Stomach (tissue), 9 donors: ENCODE measurements around the gene CAPN15. TPM values are rescaled to one million over a fixed set of nuclear protein-coding genes. Genes with fewer than 3 reads are reported as not detected.

Experiments used
- DNase-seq, 2 donors: peaks; one replicate each; pipeline versions ENCODE4 v3.0.0 to v3.0.0-alpha.2; 2013 to 2019
- H3K27ac ChIP-seq, 5 donors: fragments of 200-600 bp in 4 of 5; sonication (generic) in 4 of 5; one replicate each; pipeline ENCODE4 v1.5.1; 2013 to 2019; ENCODE audit warnings: mild to moderate bottlenecking in 1 of 5, moderate library complexity in 1 of 5
- H3K27me3 ChIP-seq, 3 donors: fragments of 200-600 bp; sonication (generic); one replicate each; pipeline ENCODE4 v1.5.1; 2017 to 2019; ENCODE audit warnings: mixed run types in 1 of 3
- H3K36me3 ChIP-seq, 4 donors: fragments of 200-600 bp; sonication (generic); 1 replicate in 3 of 4; 2 replicates in 1 of 4; pipeline ENCODE4 v1.5.1; 2016 to 2019
- H3K4me1 ChIP-seq, 4 donors: fragments of 200-600 bp; sonication (generic); one replicate each; pipeline ENCODE4 v1.5.1; 2016 to 2019
- H3K4me3 ChIP-seq, 4 donors: fragments of 200-600 bp; sonication (generic) in 3 of 4; one replicate each; pipeline ENCODE4 v1.5.1; 2016 to 2019; ENCODE audit warnings: mild to moderate bottlenecking in 1 of 4
- H3K9me3 ChIP-seq, 4 donors: fragments of 200-600 bp; sonication (generic); one replicate each; pipeline ENCODE4 v1.5.1; 2016 to 2019
- EP300 ChIP-seq: sonication (generic); formaldehyde crosslinking; IDR thresholded peaks from one replicate; pipeline ENCODE4 v1.6.1; 2017; ENCODE audit warnings: antibody characterized with exemption
- POLR2A ChIP-seq, 4 donors: fragments of 450-650 bp; IDR thresholded peaks; one replicate each; pipeline ENCODE4 v1.6.1; 2016; ENCODE audit warnings: antibody characterized with exemption in 4 of 4, control low read depth in 2 of 4, mild to moderate bottlenecking in 1 of 4, moderate library complexity in 1 of 4
- POLR2AphosphoS5 ChIP-seq, 3 donors: sonication (generic); formaldehyde crosslinking; IDR thresholded peaks; one replicate each; pipeline ENCODE4 v1.6.1; 2016; ENCODE audit warnings: antibody characterized with exemption in 3 of 3
- WGBS, 5 donors: extraction: QIAGEN DNeasy Blood & Tissue Kit in 3 of 5; methylation state at CpG; one replicate each; pipeline versions ENCODE4 v1.1.5 to v1.1.7; 2013 to 2018; 5-methylcytosine and 5-hydroxymethylcytosine counted together
- intact Hi-C: fragments of 100-400 bp; cut with DNase I; formaldehyde crosslinking; loops from one replicate; pipeline ENCODE4 v1.15.1; 2023; ENCODE audit warnings: low total_unique reads
- polyA plus RNA-seq, 3 donors: library from polyadenylated mRNA; stranded (reverse); fragments of 200-250 nt; gene quantifications; one replicate each; pipeline ENCODE4 v1.2.3, GENCODE V29; 2013
- total RNA-seq, 5 donors: library from RNA; depleted of rRNA; stranded (reverse); fragments of >200 nt; gene quantifications; one replicate each; pipeline versions ENCODE4 v1.1.0 to v1.2.3, GENCODE V29; 2014 to 2016
- TF ChIP-seq, protein P1 (sequence below), 7 experiments: fragments of 450-650 bp in 4 of 7; fragments of 200-600 bp in 3 of 7; sonication (generic) in 3 of 7; IDR thresholded peaks; one replicate each; pipeline ENCODE4 v1.5.1; 2016 to 2019; ENCODE audit warnings: antibody characterized with exemption in 7 of 7, control low read depth in 2 of 7, mild to moderate bottlenecking in 1 of 7
- donor health status: healthy with polysubstance abuse.
- donor health status: Bipolar disorder and iron deficiency.
- donor health status: healthy.

The CAPN15 gene
- total and polyA plus RNA-seq, 8 donors = 25.2 to 235 (median 35.0) TPM

DNA sequence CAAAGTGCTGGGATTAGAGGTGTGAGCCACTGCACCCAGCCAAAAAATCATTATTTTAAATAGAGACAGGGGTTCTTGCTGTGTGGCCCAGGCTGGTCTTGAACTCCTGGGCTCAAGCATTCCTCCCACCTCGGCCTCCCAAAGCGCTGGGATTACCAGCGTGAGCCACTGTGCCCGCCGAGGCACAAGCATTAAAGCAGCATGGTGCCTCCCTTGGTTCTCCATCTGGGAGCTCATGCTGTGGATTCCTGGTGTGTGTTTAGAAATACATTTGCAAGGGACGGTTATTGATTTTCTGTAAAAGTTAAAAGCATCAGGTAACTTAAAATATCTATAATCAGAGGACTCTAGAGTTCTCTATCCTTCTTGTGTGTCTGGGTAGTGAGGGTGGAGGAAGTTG is 14.7 kb upstream of the CAPN15 start:
- Histone ChIP-seq H3K4me1 (no peaks in the 10 kb centered on the region), H3K27me3 (no peaks in the 10 kb centered on the region), H3K27ac (no peak overlapping the region), H3K9me3 (no peaks in the 10 kb centered on the region), H3K36me3 (peaks cover 4 to 65% (median 49%) of the 10 kb centered on the region in 4 donors), H3K4me3 (no peak overlapping the region)
- WGBS, 5 donors = 89 to 97% (median 94%) methylated on average over 1 to 6 of the region's 6 CpGs
- no peak for DNase-seq
- no peak for TF ChIP-seq POLR2AphosphoS5 (IDR thresholded peaks at IDR 0.05)
- TF ChIP-seq POLR2A (IDR thresholded peaks at IDR 0.05) = no peak
- TF ChIP-seq, protein P1, sequence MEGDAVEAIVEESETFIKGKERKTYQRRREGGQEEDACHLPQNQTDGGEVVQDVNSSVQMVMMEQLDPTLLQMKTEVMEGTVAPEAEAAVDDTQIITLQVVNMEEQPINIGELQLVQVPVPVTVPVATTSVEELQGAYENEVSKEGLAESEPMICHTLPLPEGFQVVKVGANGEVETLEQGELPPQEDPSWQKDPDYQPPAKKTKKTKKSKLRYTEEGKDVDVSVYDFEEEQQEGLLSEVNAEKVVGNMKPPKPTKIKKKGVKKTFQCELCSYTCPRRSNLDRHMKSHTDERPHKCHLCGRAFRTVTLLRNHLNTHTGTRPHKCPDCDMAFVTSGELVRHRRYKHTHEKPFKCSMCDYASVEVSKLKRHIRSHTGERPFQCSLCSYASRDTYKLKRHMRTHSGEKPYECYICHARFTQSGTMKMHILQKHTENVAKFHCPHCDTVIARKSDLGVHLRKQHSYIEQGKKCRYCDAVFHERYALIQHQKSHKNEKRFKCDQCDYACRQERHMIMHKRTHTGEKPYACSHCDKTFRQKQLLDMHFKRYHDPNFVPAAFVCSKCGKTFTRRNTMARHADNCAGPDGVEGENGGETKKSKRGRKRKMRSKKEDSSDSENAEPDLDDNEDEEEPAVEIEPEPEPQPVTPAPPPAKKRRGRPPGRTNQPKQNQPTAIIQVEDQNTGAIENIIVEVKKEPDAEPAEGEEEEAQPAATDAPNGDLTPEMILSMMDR (IDR thresholded peaks at IDR 0.05) = no peak
- TF ChIP-seq EP300 = no peak
- intact Hi-C loops = no loop called here

- H3K27ac ChIP-seq = no peak overlapping the region
- no peak for DNase-seq
- peaks cover 7 to 68% (median 50%) of the 10 kb centered on the region in 4 donors for H3K36me3 ChIP-seq
- no peaks in the 10 kb centered on the region for H3K27me3 ChIP-seq
- no peaks in the 10 kb centered on the region for H3K4me1 ChIP-seq
- no peak overlapping the region for H3K4me3 ChIP-seq
- WGBS, 5 donors = 85 to 96% (median 90%) methylated on average over 8 to 10 of the region's 10 CpGs
- intact Hi-C loops = no loop called here
- no peaks in the 10 kb centered on the region for H3K9me3 ChIP-seq
- TF ChIP-seq, protein P1 (IDR thresholded peaks at IDR 0.05) = no peak
- TF ChIP-seq EP300 = no peak
- no peak for TF ChIP-seq POLR2A (IDR thresholded peaks at IDR 0.05)
- TF ChIP-seq POLR2AphosphoS5 (IDR thresholded peaks at IDR 0.05) = no peak
Observed at GRCh38 chr16:513950-514349, 13.6 kb upstream of the CAPN15 start.

DNA sequence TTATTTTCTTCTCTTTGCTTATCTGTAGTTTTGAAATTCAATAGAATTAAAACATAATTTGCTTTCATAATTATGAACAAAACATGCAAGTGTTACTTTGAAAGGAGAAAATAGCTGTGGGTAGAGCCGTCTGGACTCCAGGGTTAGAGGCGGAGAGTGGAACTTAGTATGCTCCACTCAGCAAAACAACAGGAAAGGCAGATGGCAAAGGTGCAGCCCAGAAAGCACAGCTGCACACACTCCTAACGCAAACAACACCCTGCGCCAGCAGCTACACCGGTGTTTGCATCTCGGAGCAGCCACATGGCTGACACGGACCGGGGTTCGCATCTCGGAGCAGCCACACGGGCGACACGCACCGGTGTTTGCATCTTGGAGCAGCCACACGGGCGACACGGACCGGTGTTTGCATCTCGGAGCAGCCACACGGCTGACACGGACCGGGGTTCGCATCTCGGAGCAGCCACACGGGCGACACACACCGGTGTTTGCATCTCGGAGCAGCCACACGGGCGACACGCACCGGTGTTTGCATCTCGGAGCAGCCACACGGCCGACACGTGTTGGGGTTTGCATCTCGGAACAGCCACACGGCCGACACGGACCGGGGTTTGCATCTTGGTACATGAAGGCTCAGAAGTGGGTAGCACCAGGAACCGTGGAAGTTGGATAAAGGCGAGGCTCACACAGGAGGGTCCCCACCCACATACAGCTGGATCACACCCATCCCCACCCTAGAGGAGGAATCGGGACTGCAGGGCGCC is 12.2 kb upstream of the CAPN15 start:
- no peak for DNase-seq
- H3K36me3 ChIP-seq = peaks cover 19 to 71% (median 57%) of the 10 kb centered on the region in 4 donors
- no peaks in the 10 kb centered on the region for H3K9me3 ChIP-seq
- no peak overlapping the region for H3K27ac ChIP-seq
- H3K27me3 ChIP-seq = no peaks in the 10 kb centered on the region
- intact Hi-C loops = no loop called here
- WGBS, 5 donors = 89 to 93% (median 91%) methylated on average over 29 to 45 of the region's 45 CpGs
- TF ChIP-seq, protein P1 (IDR thresholded peaks at IDR 0.05) = no peak
- no peak for TF ChIP-seq POLR2A (IDR thresholded peaks at IDR 0.05)
- no peaks in the 10 kb centered on the region for H3K4me1 ChIP-seq
- no peak overlapping the region for H3K4me3 ChIP-seq

DNA sequence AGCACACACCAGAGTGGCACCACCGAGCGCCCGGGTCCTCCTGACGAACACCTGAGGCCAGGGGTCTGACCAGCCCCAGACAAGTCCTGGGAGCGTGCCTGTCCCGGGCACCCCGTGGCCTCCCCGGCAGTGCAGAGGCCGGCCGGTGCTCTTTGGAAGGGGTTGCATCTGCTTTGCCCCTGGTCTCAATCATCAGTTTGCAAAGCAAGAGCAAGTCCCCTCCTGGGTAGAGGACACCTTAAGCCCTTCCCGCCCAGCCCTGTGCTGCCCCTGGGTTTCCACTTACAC is 11.6 kb upstream of the CAPN15 start:
- 94 to 100% (median 98%) methylated on average over 1 to 11 of the region's 11 CpGs for WGBS, 5 donors
- peaks cover 23 to 77% (median 58%) of the 10 kb centered on the region in 4 donors for H3K36me3 ChIP-seq
- H3K9me3 ChIP-seq = no peaks in the 10 kb centered on the region
- TF ChIP-seq EP300 (no peak), POLR2AphosphoS5 (IDR thresholded peaks at IDR 0.05) (no peak), POLR2A (IDR thresholded peaks at IDR 0.05) (no peak)
- TF ChIP-seq, protein P1 (IDR thresholded peaks at IDR 0.05) = no peak
- intact Hi-C loops = no loop called here
- H3K4me1 ChIP-seq = no peaks in the 10 kb centered on the region
- no peak overlapping the region for H3K4me3 ChIP-seq
- DNase-seq = no peak
- no peak overlapping the region for H3K27ac ChIP-seq
- H3K27me3 ChIP-seq = no peaks in the 10 kb centered on the region
